Measurements from ENCODE around the gene SLC39A11. TPM values are rescaled to one million over a fixed set of nuclear protein-coding genes. Genes with fewer than 3 reads are reported as not detected.

The SLC39A11 gene
- total RNA-seq, 2 donors from 2014 or later = 18.1 to 20.1 TPM

DNA sequence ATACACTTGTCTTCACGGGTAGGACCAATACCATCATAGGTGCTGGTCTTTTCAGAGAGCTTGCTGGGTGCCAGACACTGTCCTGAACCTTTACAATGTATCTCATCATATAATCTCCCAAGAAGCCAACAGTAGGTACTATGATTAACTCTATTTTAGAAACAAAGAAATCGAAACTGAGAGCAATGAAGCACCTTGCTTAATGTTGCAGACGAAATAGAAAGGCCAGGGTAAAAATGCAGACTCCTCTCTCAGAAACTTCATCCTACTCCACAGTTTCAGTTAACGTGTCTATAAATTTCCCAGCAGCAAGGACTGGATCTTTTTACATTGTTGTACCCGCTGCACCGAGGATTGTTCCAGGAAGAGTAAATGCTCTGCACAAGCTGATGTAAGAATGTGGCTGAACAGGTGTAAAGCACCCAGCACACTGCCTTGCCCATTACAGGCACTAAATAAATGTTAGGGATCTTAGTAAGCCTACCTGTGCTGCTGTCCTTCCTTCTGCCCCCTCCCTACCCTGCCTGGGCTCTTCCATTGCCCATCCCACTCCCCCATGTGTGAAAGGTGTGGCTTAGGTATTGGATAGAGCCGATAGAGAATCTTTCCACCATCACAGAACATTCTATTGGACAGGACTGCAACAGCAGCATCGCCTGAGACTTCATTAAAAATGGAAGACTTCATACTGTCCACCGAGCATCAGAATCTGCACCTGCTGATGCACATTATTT lies 495.0 kb downstream of the SLC39A11 start:
- H3K27ac ChIP-seq (ENCODE audit: low read depth, low read length) = no peak overlapping the region
- no peaks in the 10 kb centered on the region for H3K9me3 ChIP-seq (ENCODE audit: control insufficient read depth, low read length)
- Mint-ChIP-seq H3K27me3 (ENCODE audit: insufficient read depth) (peaks cover 9% of the 10 kb centered on the region), H3K36me3 (ENCODE audit: low read depth) (no peaks in the 10 kb centered on the region), H3K4me3 (no peak overlapping the region), H3K4me1 (peaks cover 19% of the 10 kb centered on the region), H3K9me3 (no peaks in the 10 kb centered on the region), H3K27ac (no peak overlapping the region)
- no peak overlapping the region for H3K4me3 ChIP-seq (ENCODE audit: low read length)
- DNase-seq = no peak
- WGBS, 2 experiments (ENCODE audit: insufficient coverage in 1 of 2, insufficient read length in 1 of 2) = 86 to 95% methylated on average over 6 to 9 of the region's 9 CpGs
- peaks cover 6% of the 10 kb centered on the region for H3K27me3 ChIP-seq (ENCODE audit: control insufficient read depth, insufficient read depth, low read length, poor library complexity, severe bottlenecking)
- TF ChIP-seq, protein P1, sequence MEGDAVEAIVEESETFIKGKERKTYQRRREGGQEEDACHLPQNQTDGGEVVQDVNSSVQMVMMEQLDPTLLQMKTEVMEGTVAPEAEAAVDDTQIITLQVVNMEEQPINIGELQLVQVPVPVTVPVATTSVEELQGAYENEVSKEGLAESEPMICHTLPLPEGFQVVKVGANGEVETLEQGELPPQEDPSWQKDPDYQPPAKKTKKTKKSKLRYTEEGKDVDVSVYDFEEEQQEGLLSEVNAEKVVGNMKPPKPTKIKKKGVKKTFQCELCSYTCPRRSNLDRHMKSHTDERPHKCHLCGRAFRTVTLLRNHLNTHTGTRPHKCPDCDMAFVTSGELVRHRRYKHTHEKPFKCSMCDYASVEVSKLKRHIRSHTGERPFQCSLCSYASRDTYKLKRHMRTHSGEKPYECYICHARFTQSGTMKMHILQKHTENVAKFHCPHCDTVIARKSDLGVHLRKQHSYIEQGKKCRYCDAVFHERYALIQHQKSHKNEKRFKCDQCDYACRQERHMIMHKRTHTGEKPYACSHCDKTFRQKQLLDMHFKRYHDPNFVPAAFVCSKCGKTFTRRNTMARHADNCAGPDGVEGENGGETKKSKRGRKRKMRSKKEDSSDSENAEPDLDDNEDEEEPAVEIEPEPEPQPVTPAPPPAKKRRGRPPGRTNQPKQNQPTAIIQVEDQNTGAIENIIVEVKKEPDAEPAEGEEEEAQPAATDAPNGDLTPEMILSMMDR (conservative IDR thresholded peaks at IDR 0.05) = no peak
- peaks cover 2% of the 10 kb centered on the region for H3K4me1 ChIP-seq (ENCODE audit: control insufficient read depth, insufficient read depth, low read length)
- no peaks in the 10 kb centered on the region for H3K36me3 ChIP-seq (ENCODE audit: control insufficient read depth, insufficient read depth, low read length)
- H3K9ac ChIP-seq (ENCODE audit: extremely low read depth, low read length, poor library complexity, severe bottlenecking) = no peak overlapping the region

Other genes starting within 250 kb of the SLC39A11 start
- gene SSTR2, start 72.3 kb upstream of the SLC39A11 start, total RNA-seq = 1 to 10 TPM; 4.2 to 4.4 TPM
- gene COG1, start 100.4 kb upstream of the SLC39A11 start, total RNA-seq = 10 to 100 TPM; 27.1 to 27.8 TPM
- under 1 TPM; 0.29 to 0.58 TPM for gene CPSF4L, start 169.2 kb upstream of the SLC39A11 start, total RNA-seq
- 10 to 100 TPM; 38.5 to 49.7 TPM for gene CDC42EP4, start 219.3 kb upstream of the SLC39A11 start, total RNA-seq